Kidney epithelial cell (primary cell): Measurements from ENCODE around the gene ALG5. TPM values are rescaled to one million over a fixed set of nuclear protein-coding genes. Genes with fewer than 3 reads are reported as not detected.

Experiments
- DNase-seq: peaks from one replicate; pipeline ENCODE4 v3.0.0-alpha.2; 2010; ENCODE audit warnings: low read depth
- H3K27me3 ChIP-seq: 2 replicates; pipeline ENCODE4 v1.6.0; 2011; ENCODE audit warnings: low read length; ENCODE audit not compliant: control insufficient read depth, insufficient read depth
- H3K36me3 ChIP-seq: 2 replicates; pipeline ENCODE4 v1.5.1; 2011; ENCODE audit warnings: low read length; ENCODE audit not compliant: control insufficient read depth, insufficient read depth
- H3K4me3 ChIP-seq: 2 replicates; pipeline ENCODE4 v1.5.1; 2011; ENCODE audit warnings: low read depth, mild to moderate bottlenecking, control low read depth, low read length
- CTCF ChIP-seq: IDR thresholded peaks from 2 replicates; pipeline ENCODE4 v1.5.1; 2011; ENCODE audit warnings: mild to moderate bottlenecking, moderate library complexity, low read length, control low read depth, inconsistent platforms; ENCODE audit not compliant: insufficient read depth, poor library complexity, severe bottlenecking
- total RNA-seq: library from RNA; depleted of rRNA; stranded (reverse); fragments of >200 nt; gene quantifications from 2 replicates; pipeline ENCODE4 v1.2.3, GENCODE V29; 2015

Gene ALG5
- total RNA-seq, 1 donor from 2014 or later, result 32.0 TPM

DNA sequence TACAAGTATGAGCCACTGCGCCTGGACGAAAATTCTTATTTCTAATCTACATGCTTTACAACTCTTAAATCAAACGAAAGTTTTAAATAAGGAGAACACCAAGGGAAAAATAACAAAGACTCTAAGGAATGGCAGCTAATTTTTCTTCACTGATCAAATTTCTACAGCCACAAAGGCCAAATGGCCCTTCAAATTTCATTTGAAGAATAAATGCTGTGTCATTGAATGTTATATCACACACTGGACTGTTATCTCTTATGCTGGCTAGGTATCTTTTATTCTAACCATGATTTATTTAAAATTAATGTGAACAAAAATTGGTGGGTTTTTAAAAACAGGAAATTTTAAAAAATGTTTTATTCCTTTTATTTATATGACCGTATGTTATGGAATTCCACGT, 93.2 kb downstream of the ALG5 start:
- Histone ChIP-seq H3K27me3 (no peaks in the 10 kb centered on the region), H3K4me3 (no peak overlapping the region), H3K36me3 (no peaks in the 10 kb centered on the region)
- no peak for DNase-seq
- no peak for TF ChIP-seq CTCF

DNA sequence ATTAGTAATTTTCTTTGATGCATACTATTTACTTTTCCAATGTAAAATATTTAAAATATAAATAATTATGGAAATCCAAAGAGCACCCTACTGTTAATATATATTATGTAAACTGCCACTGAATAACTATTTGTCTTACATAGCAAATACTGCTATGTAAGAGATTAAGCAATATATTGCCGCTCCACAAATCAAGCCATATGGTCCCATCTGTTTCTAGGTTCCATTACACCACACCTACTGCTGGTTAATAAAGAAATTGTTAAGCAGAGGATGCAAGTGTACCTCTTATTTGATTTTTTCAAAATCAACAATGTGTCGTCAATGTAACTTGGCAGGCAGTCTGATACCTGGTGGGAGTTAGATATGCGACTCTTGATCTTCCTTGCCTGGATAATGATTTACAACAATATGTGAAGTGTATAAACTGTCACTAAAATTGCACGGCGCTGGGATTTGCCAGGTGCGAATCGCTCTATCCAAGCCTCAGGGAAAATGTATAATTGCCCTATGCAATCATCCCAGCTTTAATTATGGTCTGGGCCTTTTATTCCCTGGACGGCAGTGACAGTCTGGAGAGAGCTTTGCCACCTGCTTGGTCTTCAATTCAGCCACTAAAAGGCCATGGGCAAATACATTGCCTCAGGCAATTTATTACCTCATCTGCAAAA, 95.1 kb downstream of the ALG5 start:
- H3K4me3 ChIP-seq, result no peak overlapping the region
- no peaks in the 10 kb centered on the region for H3K36me3 ChIP-seq
- H3K27me3 ChIP-seq, result no peaks in the 10 kb centered on the region
- no peak for DNase-seq
- TF ChIP-seq CTCF, result no peak

Other genes starting within 250 kb of the ALG5 start
- 2.4 TPM in 2 replicates for gene RFXAP, start 180.1 kb downstream of the ALG5 start, total RNA-seq
- gene SMAD9, start 79.1 kb downstream of the ALG5 start, total RNA-seq, result 0.38 and 0.62 TPM in 2 replicates
- 48.4 and 55.7 TPM in 2 replicates for gene EXOSC8, start 1.4 kb upstream of the ALG5 start, total RNA-seq
- 45.3 and 58.6 TPM in 2 replicates for gene SUPT20H, start 60.3 kb upstream of the ALG5 start, total RNA-seq
- gene CSNK1A1L, start 106.3 kb upstream of the ALG5 start, total RNA-seq, result not detected in 2 replicates